ENCODE measurements around the gene MED7.

The MED7 gene

GRCh38 chr5:157161996-157162395, 19.3 kb upstream of the MED7 start:
- TF ChIP-seq TAF1 (IDR thresholded peaks at IDR 0.05; ENCODE audit: borderline replicate concordance, insufficient read depth, low read length), result no peak

GRCh38 chr5:157160001-157160400, 17.3 kb upstream of the MED7 start:
- TF ChIP-seq REST (IDR thresholded peaks at IDR 0.05; ENCODE audit: insufficient read depth in 1 of 2, low read depth in 2 of 2, low read length in 2 of 2) (no peak), SIN3A (IDR thresholded peaks at IDR 0.05; ENCODE audit: borderline replicate concordance, insufficient read depth, low read length) (no peak), TAF1 (IDR thresholded peaks at IDR 0.05; ENCODE audit: borderline replicate concordance, insufficient read depth, low read length) (no peak), FOXP2 (optimal IDR thresholded peaks at IDR 0.05; ENCODE audit: borderline replicate concordance, extremely low read depth, extremely low read length, insufficient read depth) (no peak), POLR2AphosphoS5 (IDR thresholded peaks at IDR 0.05; ENCODE audit: low read depth, low read length) (no peak)

- no peak for TF ChIP-seq SIN3A (IDR thresholded peaks at IDR 0.05; ENCODE audit: borderline replicate concordance, insufficient read depth, low read length)
- TF ChIP-seq REST (IDR thresholded peaks at IDR 0.05; ENCODE audit: insufficient read depth in 1 of 2, low read depth in 2 of 2, low read length in 2 of 2), result no peak
- TF ChIP-seq POLR2AphosphoS5 (IDR thresholded peaks at IDR 0.05; ENCODE audit: low read depth, low read length), result no peak
- TF ChIP-seq TAF1 (IDR thresholded peaks at IDR 0.05; ENCODE audit: borderline replicate concordance, insufficient read depth, low read length), result no peak
- no peak for TF ChIP-seq FOXP2 (optimal IDR thresholded peaks at IDR 0.05; ENCODE audit: borderline replicate concordance, extremely low read depth, extremely low read length, insufficient read depth)
These were observed 16.6 kb upstream of the MED7 start for GRCh38 chr5:157159209-157159751.

- no peak for TF ChIP-seq POLR2AphosphoS5 (IDR thresholded peaks at IDR 0.05; ENCODE audit: low read depth, low read length)
- TF ChIP-seq TAF1 (IDR thresholded peaks at IDR 0.05; ENCODE audit: borderline replicate concordance, insufficient read depth, low read length), result no peak
- no peak for TF ChIP-seq FOXP2 (optimal IDR thresholded peaks at IDR 0.05; ENCODE audit: borderline replicate concordance, extremely low read depth, extremely low read length, insufficient read depth)
- TF ChIP-seq SIN3A (IDR thresholded peaks at IDR 0.05; ENCODE audit: borderline replicate concordance, insufficient read depth, low read length), result no peak
- no peak for TF ChIP-seq REST (IDR thresholded peaks at IDR 0.05; ENCODE audit: insufficient read depth in 1 of 2, low read depth in 2 of 2, low read length in 2 of 2)
These were observed 14.7 kb upstream of the MED7 start for GRCh38 chr5:157157293-157157891.

- TF ChIP-seq SIN3A (IDR thresholded peaks at IDR 0.05; ENCODE audit: borderline replicate concordance, insufficient read depth, low read length) (no peak), TAF1 (IDR thresholded peaks at IDR 0.05; ENCODE audit: borderline replicate concordance, insufficient read depth, low read length) (no peak), REST (IDR thresholded peaks at IDR 0.05; ENCODE audit: insufficient read depth in 1 of 2, low read depth in 2 of 2, low read length in 2 of 2) (no peak), POLR2AphosphoS5 (IDR thresholded peaks at IDR 0.05; ENCODE audit: low read depth, low read length) (no peak), FOXP2 (optimal IDR thresholded peaks at IDR 0.05; ENCODE audit: borderline replicate concordance, extremely low read depth, extremely low read length, insufficient read depth) (no peak)
These were observed 12.6 kb upstream of the MED7 start for GRCh38 chr5:157155297-157155696.
